ENCODE data around the gene PSMB3.

Gene PSMB3

GRCh38 chr17:38752308-38753070 lies at the start of gene PSMB3:
Gene PSMB3 (plus strand): TSS chr17:38752741. CDS start chr17:38752827, 86 bp downstream.
- in situ Hi-C loops (cut with HindIII; ENCODE audit: low sequenced_read_pairs): no loop called here

GRCh38 chr17:38702916-38703741 lies 49.4 kb upstream of the PSMB3 start:
- in situ Hi-C loops (cut with HindIII; ENCODE audit: low sequenced_read_pairs): no loop called here

DNA sequence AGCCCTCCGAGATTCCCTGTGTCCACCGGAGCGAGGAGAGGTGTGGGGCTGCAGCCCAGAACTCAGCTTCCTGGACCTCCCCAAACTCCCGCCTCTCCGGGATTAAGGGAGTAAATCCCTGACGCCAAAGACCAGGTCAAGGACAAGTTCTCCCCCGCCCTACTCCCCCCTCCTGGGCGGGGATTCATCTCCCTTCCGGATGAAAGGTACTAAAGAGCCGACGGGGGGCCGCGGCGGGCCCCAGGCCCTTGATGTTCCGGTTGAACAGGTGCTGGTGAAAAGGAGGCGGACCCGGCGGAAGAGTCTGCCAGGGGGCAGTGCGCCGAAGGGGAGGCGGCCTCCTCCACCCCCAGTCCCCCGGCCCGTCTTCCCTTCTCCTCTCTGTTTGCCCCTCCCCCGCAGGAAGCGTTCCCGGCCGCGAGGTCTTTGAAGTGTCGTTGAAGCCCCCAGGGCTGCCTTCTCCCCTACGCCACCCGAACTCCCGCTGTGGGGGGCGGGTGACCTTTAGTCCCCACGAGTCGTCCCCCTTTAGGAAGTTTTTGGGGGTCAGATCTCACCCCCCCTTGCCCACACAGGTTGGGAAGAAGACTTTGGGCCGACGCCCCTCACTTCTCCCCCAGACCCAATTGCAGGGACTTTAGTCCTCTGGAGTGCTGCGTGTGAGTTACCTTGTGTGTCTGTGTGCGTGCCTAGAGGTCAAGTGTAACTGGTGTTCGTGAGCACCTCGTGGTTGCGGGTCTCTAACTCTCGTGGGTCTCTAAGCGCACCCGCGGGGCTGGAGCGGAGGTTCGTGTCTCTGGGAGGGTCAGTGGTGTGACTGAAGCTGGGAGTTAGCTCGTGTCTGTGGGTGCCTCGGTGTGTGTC lies 48.6 kb upstream of the PSMB3 start:
- in situ Hi-C loops (cut with HindIII; ENCODE audit: low sequenced_read_pairs): no loop called here

- in situ Hi-C loops (cut with HindIII; ENCODE audit: low sequenced_read_pairs): no loop called here
These were observed 47.7 kb upstream of the PSMB3 start, which contains the start of gene MLLT6 for GRCh38 chr17:38704606-38705522. Gene MLLT6 (plus strand): TSS chr17:38705273. CDS start chr17:38705633, 360 bp downstream.

DNA sequence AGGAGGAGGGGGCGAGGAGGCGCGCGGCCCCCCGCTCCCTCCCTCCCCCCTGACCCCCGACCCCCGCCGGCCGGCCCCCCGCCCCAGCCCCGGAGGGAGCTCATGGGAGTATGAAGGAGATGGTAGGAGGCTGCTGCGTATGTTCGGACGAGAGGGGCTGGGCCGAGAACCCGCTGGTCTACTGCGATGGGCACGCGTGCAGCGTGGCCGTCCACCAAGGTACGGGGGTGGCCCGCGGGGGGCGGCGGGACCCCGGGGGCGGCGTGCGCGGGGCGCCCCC lies 47.1 kb upstream of the PSMB3 start:
- in situ Hi-C loops (cut with HindIII; ENCODE audit: low sequenced_read_pairs): no loop called here

DNA sequence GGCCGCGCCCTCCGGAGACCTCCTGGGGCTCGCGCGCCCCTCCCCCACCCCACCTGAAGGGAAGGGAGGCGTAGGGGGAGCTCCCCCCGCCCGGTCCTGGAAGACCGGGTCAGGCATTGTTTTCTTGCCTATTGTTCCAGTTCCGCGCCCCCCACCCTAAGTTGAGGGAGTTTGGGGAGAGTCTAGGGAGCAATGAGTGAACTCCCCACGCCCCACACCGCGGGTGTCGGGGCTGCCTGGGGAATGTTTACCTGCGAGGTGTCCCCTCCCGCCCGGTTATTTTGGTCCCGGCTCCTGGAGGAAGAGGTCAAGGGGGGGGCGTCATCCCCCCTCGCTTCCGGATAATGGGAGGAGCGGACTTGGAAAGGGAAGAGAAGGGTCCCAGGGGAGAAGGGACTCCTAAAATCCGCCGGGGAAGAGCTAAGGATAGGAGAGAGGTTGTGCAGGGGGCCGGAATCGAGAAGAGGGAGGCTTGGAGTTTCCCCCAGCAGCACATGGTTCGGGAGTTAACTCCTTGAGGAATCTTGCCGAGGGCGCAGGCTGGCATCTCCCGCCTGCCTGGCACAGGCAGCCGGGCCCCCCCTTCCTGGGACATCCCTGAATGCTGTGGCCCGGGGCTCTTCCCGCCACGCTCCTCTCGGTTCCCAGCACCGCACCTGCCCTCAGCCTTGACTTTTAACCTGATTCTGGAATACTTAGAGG lies 46.6 kb upstream of the PSMB3 start:
- in situ Hi-C loops (cut with HindIII; ENCODE audit: low sequenced_read_pairs): no loop called here

GRCh38 chr17:38706505-38707216 lies 45.9 kb upstream of the PSMB3 start:
- in situ Hi-C loops (cut with HindIII; ENCODE audit: low sequenced_read_pairs): no loop called here

GRCh38 chr17:38707678-38708351 lies 44.7 kb upstream of the PSMB3 start:
- in situ Hi-C loops (cut with HindIII; ENCODE audit: low sequenced_read_pairs): no loop called here

- in situ Hi-C loops (cut with HindIII; ENCODE audit: low sequenced_read_pairs): no loop called here
These were observed 43.3 kb upstream of the PSMB3 start for GRCh38 chr17:38709104-38709820.

GRCh38 chr17:38709864-38710603 lies 42.5 kb upstream of the PSMB3 start:
- in situ Hi-C loops (cut with HindIII; ENCODE audit: low sequenced_read_pairs): no loop called here

DNA sequence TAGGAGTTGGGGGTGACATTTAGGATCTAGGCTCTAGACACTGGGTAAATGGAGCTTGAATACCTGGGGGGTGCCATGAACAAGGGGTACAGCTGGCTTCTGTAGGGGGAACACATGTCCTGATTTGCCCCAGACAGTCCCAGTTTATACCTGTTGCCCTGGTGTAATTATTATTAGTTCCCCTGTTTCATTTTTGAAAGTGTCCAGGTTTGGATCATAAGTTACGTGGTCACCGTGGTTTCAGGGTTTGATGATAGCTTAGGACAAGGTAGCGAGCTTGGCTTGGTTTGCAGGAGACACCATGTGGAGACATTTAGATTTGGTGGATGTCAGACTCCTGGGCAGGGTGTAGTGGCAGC lies 42.0 kb upstream of the PSMB3 start:
- in situ Hi-C loops (cut with HindIII; ENCODE audit: low sequenced_read_pairs): no loop called here

GRCh38 chr17:38710985-38711384 lies 41.6 kb upstream of the PSMB3 start:
- in situ Hi-C loops (cut with HindIII; ENCODE audit: low sequenced_read_pairs): no loop called here

GRCh38 chr17:38711792-38712571 lies 40.6 kb upstream of the PSMB3 start:
- in situ Hi-C loops (cut with HindIII; ENCODE audit: low sequenced_read_pairs): no loop called here

GRCh38 chr17:38712593-38712992 lies 39.9 kb upstream of the PSMB3 start:
- in situ Hi-C loops (cut with HindIII; ENCODE audit: low sequenced_read_pairs): no loop called here

- in situ Hi-C loops (cut with HindIII; ENCODE audit: low sequenced_read_pairs): no loop called here
These were observed 39.0 kb upstream of the PSMB3 start for GRCh38 chr17:38713456-38714075.

All from DLD1 (cell line).